Neutrophil (primary cell): ENCODE measurements around the gene AQP6.

Experiments
- H3K27ac ChIP-seq: fragments of 200-600 bp; sonication (generic); 2 replicates; pipeline ENCODE4 v1.5.1; 2016; ENCODE audit warnings: mild to moderate bottlenecking, moderate library complexity
- H3K27me3 ChIP-seq: fragments of 200-600 bp; sonication (generic); 2 replicates; pipeline ENCODE4 v1.6.0; 2016; ENCODE audit warnings: mild to moderate bottlenecking
- H3K36me3 ChIP-seq: fragments of 200-600 bp; sonication (generic); 2 replicates; pipeline ENCODE4 v1.5.1; 2017
- H3K4me1 ChIP-seq, 2 experiments: fragments of 200-600 bp in 1 of 2; sonication (generic) in 1 of 2; 1 replicate in 1 of 2; 2 replicates in 1 of 2; pipeline versions ENCODE4 v1.5.1 to v1.6.1; 2013 to 2016; ENCODE audit warnings: low read depth in 1 of 2, low read length in 1 of 2, mild to moderate bottlenecking in 1 of 2, moderate library complexity in 1 of 2; ENCODE audit not compliant: control insufficient read depth in 1 of 2, insufficient read depth in 1 of 2
- H3K4me3 ChIP-seq, 2 experiments: fragments of 200-600 bp in 1 of 2; sonication (generic) in 1 of 2; 1 replicate in 1 of 2; 2 replicates in 1 of 2; pipeline ENCODE4 v1.5.1; 2013 to 2016; ENCODE audit warnings: low read depth in 1 of 2, low read length in 1 of 2, mild to moderate bottlenecking in 1 of 2, moderate library complexity in 1 of 2
- H3K9me3 ChIP-seq: fragments of 200-600 bp; sonication (generic); 2 replicates; pipeline ENCODE4 v1.5.1; 2016
- CTCF ChIP-seq: fragments of 200-600 bp; sonication (generic); IDR thresholded peaks from 2 replicates; pipeline ENCODE4 v1.5.1; 2016; ENCODE audit warnings: antibody characterized with exemption

The AQP6 gene

GRCh38 chr12:49933796-49934195, 39.0 kb upstream of the AQP6 start:
- Histone ChIP-seq H3K4me3 (no peak overlapping the region), H3K27me3 (peaks cover 37% of the 10 kb centered on the region), H3K36me3 (no peaks in the 10 kb centered on the region), H3K27ac (no peak overlapping the region), H3K4me1 (no peaks in the 10 kb centered on the region), H3K9me3 (no peaks in the 10 kb centered on the region)
- TF ChIP-seq CTCF, result no peak

GRCh38 chr12:49934505-49934904, 38.2 kb upstream of the AQP6 start:
- H3K27ac ChIP-seq, result no peak overlapping the region
- no peak overlapping the region for H3K4me3 ChIP-seq
- H3K4me1 ChIP-seq, result no peaks in the 10 kb centered on the region
- no peaks in the 10 kb centered on the region for H3K36me3 ChIP-seq
- H3K9me3 ChIP-seq, result no peaks in the 10 kb centered on the region
- H3K27me3 ChIP-seq, result peaks cover 30% of the 10 kb centered on the region
- no peak for TF ChIP-seq CTCF

- TF ChIP-seq CTCF, result no peak
- Histone ChIP-seq H3K4me1 (peaks cover 4 to 6% of the 10 kb centered on the region in 2 experiments), H3K27me3 (peaks cover 9% of the 10 kb centered on the region), H3K36me3 (no peaks in the 10 kb centered on the region), H3K9me3 (no peaks in the 10 kb centered on the region), H3K4me3 (no peak overlapping the region), H3K27ac (no peak overlapping the region)
These were observed 35.8 kb upstream of the AQP6 start for GRCh38 chr12:49936925-49937324.

GRCh38 chr12:49937639-49938300, 35.0 kb upstream of the AQP6 start:
- TF ChIP-seq CTCF, result no peak
- H3K27me3 ChIP-seq, result peaks cover 7% of the 10 kb centered on the region
- no peak overlapping the region for H3K4me3 ChIP-seq
- no peaks in the 10 kb centered on the region for H3K36me3 ChIP-seq
- H3K27ac ChIP-seq, result no peak overlapping the region
- H3K9me3 ChIP-seq, result no peaks in the 10 kb centered on the region
- peaks cover 13 to 14% of the 10 kb centered on the region in 2 experiments for H3K4me1 ChIP-seq

GRCh38 chr12:49939307-49939706, 33.4 kb upstream of the AQP6 start:
- Histone ChIP-seq H3K36me3 (no peaks in the 10 kb centered on the region), H3K4me1 (peaks cover 28 to 30% of the 10 kb centered on the region in 2 experiments)
- no peak for TF ChIP-seq CTCF

More at GRCh38 chr12:49939307-49939706, 33.4 kb upstream of the AQP6 start:
- Histone ChIP-seq H3K27ac (no peak overlapping the region), H3K9me3 (no peaks in the 10 kb centered on the region), H3K27me3 (peaks cover 7% of the 10 kb centered on the region), H3K4me3 (no peak overlapping the region)
